K562 treated with DMSO at 1 percent for 24 hours (cell line): Measurements from ENCODE around the gene GNAZ. TPM values are rescaled to one million over a fixed set of nuclear protein-coding genes. Genes with fewer than 3 reads are reported as not detected.

Experiments used
- total RNA-seq: library from RNA; unstranded; fragments of 300-600 nt; gene quantifications from 2 replicates; pipeline ENCODE4 v1.2.3, GENCODE V29; 2022; ENCODE audit warnings: low read depth; ENCODE audit not compliant: insufficient read depth

The GNAZ gene
- total RNA-seq: 0.42 and 1.2 TPM in 2 replicates

GRCh38 chr22:23070418-23071229, at the start of gene GNAZ:
TSS of gene GNAZ (plus strand) at chr22:23070519. CDS start at chr22:23095696, 25,177 bp downstream.

DNA sequence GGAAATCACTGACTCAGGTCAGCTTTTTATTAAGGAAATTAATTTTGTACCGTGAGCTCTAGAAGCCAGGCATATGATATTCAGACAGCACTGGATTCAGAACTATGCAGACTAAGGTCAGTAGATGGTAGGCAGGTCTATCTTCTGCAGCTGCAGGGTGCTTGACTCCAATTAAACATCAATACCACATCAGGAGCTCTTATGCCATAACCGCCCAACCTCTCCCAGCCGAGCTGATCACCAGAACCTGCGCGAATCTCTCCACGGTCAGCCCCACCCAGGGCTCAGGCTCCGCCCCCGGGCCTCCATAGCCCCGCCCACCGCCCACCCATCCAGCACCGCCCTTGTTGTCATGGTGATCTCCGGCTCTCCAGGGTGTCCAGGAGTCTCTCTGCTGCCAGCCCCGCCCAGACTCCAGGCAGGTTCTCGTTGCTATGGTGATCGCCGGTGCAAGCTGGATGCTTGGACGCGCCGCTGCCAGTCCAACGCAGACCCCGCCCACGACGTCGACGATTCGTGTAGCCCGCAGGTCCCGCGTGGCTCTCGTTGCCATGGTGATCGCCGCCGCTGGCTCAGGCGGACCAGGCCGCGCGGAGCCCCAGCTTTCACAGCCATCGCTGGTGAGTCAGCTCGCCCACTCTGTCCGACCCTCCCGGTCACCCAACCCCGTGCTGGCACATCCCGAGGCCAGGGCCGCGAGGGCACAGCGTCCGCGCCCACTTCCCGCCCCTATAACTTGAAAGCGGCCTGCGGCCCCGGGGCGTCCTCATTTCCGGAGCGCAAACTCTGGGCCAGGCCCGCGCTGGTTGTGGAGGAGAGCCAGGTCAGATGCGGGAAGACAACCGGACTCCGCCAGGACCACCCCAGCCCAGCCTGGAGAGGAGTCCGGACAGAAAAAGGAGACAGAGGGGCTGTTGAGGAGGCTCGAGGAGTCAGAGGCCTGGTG, 74.9 kb downstream of the GNAZ start, which contains the start of gene RAB36:
RAB36 (plus strand) TSS at position 546 of the 946 bp plus-strand sequence. CDS start 1,140 bp downstream, outside the sequence.

Other genes starting within 250 kb of the GNAZ start
- not detected in 2 replicates for gene IGLL5, start 182.7 kb upstream of the GNAZ start, total RNA-seq
- gene RSPH14, start 71.5 kb downstream of the GNAZ start, total RNA-seq: 0.31 and 4.2 TPM in 2 replicates
- 0.22 TPM in 1 of 2 replicates, not detected in the other for gene RAB36, start 75.0 kb downstream of the GNAZ start, total RNA-seq
- 79.9 and 92.8 TPM in 2 replicates for gene BCR, start 110.0 kb downstream of the GNAZ start, total RNA-seq